GM12892 (cell line): ENCODE data around the gene LRMDA.

Experiments
- POLR2A ChIP-seq: IDR thresholded peaks from 2 replicates; pipeline ENCODE4 v1.6.1; 2011; ENCODE audit warnings: low read depth, low read length, control low read depth
- POLR2AphosphoS5 ChIP-seq: IDR thresholded peaks from 2 replicates; pipeline ENCODE4 v1.6.1; 2011; ENCODE audit warnings: low read depth, low read length, control low read depth

- no peak for TF ChIP-seq POLR2AphosphoS5
- TF ChIP-seq POLR2A = no peak
Measured at GRCh38 chr10:75607576-75607975, 176.2 kb downstream of the LRMDA start.
